ENCODE data around the gene CPSF3.

GRCh38 chr2:9422321-9423099, 944 bp upstream of the CPSF3 start:
- TF ChIP-seq CTCF (tag by site-specific recombination; IDR thresholded peaks at IDR 0.05) (peak; percentile 69), ZNF792 (tag by site-specific recombination; IDR thresholded peaks at IDR 0.05) (no peak), ZNF138 (tag by site-specific recombination; IDR thresholded peaks at IDR 0.05; ENCODE audit: borderline replicate concordance) (no peak), ELK4 (IDR thresholded peaks at IDR 0.05; ENCODE audit: borderline replicate concordance, low read depth, low read length) (no peak), ZBTB11 (tag by site-specific recombination; conservative IDR thresholded peaks at IDR 0.05; ENCODE audit: low read depth) (no peak), ZNF416 (tag by site-specific recombination; IDR thresholded peaks at IDR 0.05) (no peak), ZNF121 (tag by site-specific recombination; IDR thresholded peaks at IDR 0.05) (no peak), ZNF132 (tag by site-specific recombination; IDR thresholded peaks at IDR 0.05; ENCODE audit: borderline replicate concordance) (no peak)
